Embryonic facial prominence (tissue), 1 donor: ENCODE results near the gene MFSD2B.
"Not testable (repeated sequence)": the region's sequence is repeated elsewhere in the genome, so short reads cannot be mapped to it uniquely, and the experiment has no call there.

Experiments used
- DNase-seq: peaks from one replicate; pipeline ENCODE4 v3.0.0-alpha.2; 2016; ENCODE audit errors: extremely low spot score

MFSD2B gene, protein sequence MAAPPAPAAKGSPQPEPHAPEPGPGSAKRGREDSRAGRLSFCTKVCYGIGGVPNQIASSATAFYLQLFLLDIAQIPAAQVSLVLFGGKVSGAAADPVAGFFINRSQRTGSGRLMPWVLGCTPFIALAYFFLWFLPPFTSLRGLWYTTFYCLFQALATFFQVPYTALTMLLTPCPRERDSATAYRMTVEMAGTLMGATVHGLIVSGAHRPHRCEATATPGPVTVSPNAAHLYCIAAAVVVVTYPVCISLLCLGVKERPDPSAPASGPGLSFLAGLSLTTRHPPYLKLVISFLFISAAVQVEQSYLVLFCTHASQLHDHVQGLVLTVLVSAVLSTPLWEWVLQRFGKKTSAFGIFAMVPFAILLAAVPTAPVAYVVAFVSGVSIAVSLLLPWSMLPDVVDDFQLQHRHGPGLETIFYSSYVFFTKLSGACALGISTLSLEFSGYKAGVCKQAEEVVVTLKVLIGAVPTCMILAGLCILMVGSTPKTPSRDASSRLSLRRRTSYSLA

DNA sequence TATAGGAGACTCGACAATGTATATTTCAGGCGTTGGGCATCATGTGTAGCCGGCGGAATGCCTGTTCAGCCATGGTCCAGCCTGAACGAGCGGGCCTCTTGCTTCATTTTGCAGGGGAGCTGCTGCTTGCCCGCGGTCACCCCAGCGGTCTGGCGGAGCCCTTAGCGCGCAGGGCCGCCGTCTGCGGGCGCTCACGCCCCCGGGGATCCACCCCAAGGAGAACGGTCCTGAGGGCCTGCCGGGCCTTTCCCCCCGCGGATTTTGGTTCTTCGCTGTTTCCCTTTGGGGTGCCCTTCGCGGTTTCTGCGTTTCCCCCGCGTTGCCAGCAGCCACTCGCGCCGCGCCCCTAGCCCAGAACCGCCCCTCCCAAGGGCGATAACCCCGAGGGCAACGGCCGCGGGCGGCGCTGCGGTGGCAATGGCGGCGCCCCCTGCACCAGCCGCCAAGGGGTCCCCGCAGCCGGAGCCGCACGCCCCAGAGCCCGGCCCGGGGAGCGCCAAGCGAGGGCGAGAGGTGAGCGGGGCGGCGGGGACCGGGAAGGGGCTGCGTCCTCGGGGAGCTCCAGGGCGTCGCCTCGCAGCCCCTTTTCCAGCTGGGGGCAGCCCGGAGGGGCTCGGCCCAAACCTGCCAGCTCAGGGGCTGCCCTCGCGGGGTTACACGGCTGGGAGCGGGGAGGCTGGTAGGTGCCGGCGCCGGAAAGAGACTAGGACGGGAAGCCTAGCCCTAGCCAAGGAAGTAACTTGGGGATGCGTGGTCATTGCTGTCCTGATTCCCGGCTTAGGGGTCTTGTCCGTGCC lies at the start of gene MFSD2B:
TSS of gene MFSD2B (plus strand) at position 406 of the 797 bp plus-strand sequence. CDS start at position 418, 12 bp downstream.
- no peak for DNase-seq

DNA sequence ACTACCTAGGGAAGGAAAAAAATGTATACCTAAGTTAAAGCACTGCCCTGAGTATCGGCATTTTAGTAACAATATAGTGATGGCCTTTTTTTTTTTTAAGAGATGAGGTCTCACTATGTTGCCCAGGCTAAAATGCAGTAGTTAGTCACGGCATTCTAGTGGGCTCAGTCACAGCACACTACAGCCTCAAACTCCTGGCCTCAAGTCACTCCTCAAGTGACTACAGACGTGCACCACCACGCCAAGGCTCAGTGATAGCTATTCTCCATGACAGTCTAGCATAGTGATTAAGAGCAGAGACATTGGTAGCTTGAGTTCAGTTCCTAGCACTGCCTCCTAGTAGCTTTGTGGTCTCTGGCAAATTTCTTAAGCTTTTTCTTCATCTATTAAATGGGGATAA lies 42.0 kb upstream of the MFSD2B start:
- no peak for DNase-seq

DNA sequence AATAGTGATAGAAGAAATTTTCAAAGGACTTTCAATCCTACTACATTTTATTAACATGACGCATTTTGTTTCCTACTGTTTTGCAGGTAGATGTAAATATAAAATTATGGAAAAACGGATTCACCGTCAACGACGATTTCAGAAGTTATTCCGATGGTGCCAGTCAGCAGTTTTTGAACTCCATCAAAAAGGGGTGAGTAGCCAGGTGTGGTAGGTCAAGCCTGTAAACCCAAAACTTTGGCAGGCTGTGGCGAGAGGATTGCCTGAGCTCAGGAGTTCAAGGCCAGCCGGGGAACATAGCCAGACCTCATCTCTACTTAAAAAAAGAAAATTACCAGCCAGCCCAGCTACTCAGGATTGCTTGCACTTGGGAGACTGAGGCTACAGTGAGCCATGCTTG lies 33.0 kb upstream of the MFSD2B start:
- no peak for DNase-seq

DNA sequence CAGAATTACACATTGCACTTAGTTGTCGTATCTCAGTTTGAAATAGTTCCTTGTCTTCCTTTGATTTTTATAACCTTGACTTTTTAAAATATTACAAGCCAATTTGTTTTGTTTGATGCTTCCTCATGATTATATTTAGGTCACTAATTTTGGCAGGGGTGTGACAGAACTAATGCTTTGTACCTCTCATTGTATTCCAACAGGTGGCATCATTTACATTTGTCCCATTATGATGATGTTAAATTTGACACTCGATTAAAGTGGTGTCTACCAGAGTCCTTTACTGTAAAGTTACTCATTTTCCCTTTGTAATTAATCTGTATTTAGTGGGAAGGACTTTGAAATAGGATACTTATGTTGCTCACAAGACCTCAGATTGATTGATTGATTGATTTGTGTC lies 21.5 kb upstream of the MFSD2B start:
- no peak for DNase-seq

DNA sequence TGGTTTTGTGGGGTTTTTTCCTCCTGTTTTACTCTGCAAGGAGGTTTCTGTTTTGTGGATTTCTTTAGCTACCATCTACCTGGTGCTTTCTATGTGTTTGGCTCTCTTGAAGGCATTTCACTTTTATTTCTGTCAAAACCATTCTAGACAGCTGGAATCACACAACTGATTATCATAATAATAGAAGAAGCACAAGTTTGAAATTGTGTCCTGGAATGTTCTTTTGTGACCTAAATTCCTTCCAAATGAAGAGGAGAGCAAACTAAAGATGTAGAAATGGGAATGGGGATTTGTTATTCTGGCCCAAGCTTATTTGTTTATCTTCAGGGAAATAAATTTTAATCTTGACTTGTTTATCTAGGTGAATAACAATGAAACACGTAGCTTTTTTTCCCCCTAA lies 17.0 kb upstream of the MFSD2B start:
- no peak for DNase-seq

DNA sequence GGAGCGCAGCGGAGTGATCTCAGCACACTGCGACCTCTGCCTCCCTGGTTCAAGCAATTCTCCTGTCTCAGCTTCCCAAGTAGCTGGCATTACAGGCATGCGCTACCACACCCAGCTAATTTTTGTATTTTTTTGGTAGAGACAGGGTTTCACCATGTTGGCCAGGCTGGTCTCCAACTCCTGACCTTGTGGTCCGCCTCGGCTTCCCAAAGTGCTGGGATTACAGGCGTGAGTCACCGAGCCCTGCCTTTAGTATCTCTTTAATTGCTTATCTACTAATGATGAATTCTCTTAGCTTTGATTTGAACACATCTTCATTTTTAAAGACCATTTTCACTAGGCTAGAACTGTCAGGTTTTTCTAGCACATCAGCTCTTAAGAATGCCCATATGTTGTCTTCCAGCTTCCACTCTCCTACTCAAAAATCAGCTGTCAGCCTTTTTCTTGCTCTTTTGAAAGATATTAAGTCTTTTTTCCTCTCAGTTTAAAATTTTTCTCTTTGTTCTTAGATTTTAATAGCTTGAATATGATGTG lies 16.1 kb upstream of the MFSD2B start:
- no peak for DNase-seq

DNA sequence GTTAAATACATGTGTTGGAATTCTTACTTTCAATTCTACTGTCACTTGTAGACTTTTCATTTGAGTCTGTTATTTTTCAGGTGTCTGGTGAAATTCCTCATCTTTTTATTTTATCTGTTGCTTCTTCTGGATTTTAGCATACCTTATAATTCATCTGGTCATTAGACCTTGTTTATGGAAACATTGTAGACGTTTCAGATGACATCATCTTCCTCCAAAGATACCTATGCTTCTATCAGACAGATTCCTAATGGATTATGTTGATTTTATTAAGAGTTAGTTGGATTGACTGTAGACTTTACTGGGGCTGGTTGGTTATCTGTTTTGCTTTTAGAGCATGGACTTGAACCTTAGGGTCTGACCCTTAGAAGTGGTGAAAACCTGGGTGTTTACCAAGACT lies 15.3 kb upstream of the MFSD2B start:
- no peak for DNase-seq

DNA sequence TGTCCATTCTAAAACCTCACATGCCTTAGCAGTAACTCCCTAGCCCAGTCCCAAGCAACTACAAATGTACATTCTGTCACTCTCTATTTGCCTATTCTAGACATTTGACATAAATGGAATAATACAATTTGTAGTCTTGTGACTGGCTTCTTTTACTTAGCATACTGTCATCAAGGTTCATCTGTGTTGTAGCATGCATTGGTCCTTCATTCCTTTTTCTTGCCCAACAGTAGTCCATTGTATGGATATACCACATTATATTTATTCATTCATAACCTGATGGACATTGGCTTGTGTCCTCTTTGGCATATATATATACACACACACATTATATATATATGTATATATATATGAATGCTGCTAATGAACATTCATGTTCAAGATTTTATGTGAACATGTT lies 2.2 kb upstream of the MFSD2B start:
- DNase-seq: no peak

DNA sequence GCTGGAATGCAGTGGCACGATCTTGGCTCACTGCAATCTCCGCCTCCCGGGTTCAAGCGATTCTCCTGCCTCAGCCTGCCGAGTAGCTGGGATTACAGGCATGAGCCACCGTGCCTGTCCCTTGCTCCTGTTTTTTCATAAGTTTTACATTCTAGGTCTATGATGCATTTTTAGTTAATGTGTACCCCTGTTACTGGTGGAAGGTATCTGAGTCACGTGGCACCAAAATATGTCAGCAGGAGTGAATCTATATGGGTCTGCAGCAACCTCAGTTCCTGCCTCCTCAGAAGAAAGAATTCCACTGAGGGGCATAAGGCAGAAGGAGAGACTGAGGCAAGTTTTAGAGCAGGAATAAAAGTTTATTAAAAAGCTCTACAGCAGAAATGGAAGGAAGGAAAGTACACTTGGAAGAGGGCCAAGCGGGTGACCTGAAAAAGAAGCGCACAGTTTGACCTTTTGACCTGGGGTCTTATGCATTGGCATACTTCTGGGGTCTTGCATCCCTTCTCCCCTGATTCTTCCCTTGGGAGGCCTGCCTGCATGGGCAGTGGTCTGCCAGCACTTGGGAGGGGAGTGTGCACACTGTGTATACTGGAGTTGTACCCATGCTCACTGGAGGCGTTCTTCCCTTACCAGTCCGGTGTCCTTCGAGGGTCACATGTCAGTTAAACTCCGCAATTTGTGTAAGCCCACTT lies 1.1 kb upstream of the MFSD2B start:
- no peak for DNase-seq

DNA sequence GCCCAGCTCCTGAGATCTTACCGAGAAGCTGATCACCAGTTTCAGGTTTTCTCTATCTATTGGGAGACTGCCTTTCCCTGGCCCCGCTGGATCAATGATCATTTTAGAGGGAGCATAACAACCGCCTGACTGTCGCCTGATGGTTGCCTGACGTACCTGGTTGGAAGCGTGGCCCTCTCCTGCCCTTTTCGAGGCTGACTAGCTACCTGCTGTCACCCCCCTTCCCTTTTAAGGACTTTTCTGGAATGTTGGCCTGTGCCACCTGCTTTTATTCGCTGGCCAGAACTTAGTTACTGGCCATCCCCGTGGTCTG lies 562 bp upstream of the MFSD2B start:
- no peak for DNase-seq

DNA sequence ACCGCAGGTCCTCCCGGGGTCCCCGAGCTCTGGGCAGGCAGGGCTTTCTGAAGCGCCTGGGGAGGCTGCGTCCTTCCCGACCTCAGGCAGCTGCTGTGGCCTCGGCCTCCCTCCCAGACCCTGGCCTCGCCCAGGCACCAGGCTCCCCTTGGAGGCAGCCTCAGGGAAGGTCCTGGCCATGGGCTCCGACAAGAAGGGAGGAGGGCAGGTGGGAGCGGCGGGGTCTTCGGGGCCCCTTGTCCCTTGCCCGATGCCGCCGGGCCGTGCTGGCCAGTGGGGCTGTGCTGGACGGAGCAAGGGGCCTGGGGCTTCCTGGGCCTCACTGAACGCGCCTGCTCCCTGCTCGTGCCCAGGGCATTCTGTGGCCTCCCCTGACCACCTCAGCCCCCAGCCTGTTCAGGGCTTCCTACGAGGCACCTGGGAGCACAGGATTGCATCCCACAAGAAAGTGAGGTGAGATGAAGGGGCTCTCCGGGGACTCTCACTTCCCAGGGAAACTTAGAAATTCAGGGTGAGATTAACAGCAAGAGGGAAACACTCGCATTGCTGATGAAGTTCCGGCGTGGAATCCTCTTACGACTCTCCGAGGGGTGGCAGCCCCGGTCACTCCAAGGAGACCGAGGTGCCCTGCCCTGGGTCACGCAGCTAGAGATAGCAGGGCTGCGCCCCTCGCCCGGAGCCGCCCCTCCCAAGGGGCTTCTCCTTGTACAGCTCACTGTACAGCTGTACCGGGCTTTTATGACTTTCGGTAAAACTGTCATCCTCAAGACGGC lies 778 bp downstream of the MFSD2B start:
- DNase-seq: no peak

DNA sequence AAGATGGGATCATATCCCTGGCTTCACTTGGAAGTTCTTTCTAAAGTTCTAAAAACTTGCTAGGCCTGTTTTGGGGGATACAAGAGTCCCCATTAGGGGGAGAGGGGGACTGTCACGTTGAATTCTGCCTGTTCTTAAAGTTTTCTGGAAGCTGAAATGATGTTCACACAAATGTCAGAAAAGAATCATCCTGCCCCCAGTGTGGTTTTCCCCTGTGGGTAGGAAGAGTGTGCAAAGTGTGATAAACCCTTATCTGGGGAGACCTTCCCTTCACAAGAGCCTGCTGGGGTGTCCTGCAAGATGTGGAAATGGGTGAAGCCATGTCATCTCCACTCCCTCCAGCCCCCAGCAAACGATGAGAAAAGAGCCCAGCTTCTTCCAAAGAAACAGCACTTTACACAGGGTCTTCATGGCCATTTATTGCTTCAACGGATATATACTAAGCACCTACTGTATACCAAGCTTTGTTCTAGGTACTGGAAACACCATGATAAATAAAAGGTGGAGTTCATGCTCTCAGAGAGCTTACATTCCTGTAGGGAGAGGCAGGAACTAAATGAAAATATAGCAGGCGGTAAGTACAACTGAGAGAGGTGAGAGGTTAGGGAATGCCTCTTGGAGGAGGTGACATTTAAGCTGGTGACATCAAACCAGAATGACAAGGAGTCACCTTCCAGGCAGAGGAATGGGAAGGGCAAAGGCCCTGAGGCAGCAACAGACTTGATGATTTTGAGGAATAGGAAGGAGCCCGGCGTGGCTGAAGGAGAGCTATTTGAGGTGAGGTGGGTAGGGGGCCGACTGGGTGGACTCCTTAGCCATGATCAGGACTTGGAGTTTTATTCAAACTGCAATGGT lies 1.6 kb downstream of the MFSD2B start:
- no peak for DNase-seq

DNA sequence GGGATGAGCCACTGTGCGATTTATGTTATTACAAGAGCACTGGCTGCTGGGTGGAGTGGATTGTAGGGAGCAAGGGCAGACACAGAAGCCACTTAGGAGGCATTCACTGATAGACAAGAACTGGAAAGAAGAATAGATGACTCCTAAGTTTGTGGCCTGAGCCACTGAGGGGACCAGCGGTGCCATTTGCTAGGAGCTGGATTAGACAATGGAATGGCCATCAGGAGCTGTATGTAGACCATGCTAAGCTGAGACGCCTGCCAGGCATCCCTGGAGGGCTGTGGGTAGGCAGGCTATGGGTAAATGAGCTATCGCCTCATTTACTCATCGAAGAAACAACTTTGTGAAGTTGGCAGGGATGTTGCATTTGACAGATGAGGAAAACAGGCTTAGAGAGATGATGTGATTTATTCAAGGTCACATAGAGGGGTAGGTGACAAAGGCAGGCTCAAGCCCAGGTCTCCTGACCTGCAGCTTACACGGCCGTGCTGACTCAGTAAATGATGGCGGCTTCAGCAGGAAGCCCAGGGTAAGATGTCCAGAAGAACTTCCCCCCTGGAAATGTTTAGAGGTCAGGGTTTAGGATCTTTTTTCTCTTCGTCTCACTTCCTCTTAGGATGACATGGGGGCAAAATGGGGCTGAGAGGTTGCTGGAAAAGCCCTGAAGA lies 2.8 kb downstream of the MFSD2B start:
- DNase-seq: no peak

DNA sequence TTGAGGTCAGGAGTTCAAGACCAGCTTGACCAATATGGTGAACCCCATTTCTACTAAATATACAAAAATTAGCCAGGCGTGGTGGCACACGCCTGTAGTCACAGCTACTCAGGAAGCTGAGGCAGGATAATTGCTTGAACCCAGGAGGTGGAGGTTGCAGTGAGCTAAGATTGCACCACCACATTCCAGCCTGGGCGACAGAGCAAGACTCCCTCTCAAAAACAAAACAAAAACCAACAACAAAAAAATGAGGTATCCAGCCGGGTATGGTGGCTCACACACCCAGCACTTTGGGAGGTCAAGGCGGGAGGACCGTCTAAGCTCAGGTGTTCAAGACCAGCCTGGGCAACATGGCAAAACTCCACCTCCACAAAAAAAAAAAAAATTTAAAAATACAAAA lies 5.0 kb downstream of the MFSD2B start:
- not testable (repeated sequence) for DNase-seq

DNA sequence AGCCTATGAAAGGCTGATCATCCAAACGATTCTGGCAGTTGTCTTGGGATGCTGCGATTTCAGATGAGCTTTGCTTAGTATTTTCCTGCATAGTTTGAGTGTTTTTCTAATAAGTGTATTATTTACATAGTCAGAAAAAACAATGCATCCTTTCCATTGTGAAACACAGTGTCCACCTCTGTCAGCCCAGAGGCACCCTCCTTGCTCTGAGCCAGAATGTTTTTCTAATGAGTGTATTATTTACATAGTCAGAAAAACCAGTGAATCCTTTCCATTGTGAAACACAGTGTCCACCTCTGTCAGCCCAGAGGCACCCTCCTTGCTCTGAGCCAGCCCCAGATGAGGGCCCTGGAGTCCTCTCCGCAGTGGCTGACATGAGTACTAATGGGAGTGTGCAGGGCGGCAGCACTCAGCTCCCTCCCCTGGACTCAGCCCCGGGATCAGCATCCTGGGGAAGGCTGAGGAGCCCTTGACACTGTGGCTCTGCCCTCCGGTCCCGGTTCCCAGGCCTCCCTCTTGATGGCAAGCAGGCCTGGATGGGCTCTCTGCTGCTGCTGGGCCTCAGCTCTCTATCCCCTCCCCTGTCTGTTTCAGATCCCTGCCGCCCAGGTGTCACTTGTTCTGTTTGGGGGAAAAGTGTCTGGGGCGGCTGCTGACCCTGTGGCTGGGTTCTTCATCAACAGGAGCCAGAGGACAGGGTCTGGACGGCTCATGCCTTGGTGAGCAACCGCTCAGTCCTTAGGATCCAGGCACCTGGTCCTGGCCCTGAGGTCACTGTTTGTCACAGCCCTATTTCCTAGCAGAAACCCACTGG lies 5.9 kb downstream of the MFSD2B start:
- no peak for DNase-seq

DNA sequence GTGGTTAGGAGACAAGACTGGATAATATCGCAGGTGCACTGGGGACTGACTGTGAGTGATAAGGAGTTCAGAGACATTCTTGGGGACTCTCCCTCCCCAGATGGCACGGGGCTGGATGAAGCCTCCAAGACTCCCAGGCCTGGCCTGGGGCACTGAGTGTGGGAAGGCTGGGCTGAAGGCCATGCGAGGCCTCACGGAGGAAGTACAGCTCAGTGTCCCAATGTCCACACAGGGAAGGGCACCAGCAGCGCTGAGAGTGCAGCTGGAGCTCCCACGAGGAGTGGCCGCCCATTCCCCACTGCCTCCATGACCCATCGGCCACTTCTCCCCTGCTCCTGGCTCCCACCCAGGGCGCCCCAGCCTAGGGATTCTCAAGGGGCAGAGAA lies 6.5 kb downstream of the MFSD2B start:
- DNase-seq: no peak

DNA sequence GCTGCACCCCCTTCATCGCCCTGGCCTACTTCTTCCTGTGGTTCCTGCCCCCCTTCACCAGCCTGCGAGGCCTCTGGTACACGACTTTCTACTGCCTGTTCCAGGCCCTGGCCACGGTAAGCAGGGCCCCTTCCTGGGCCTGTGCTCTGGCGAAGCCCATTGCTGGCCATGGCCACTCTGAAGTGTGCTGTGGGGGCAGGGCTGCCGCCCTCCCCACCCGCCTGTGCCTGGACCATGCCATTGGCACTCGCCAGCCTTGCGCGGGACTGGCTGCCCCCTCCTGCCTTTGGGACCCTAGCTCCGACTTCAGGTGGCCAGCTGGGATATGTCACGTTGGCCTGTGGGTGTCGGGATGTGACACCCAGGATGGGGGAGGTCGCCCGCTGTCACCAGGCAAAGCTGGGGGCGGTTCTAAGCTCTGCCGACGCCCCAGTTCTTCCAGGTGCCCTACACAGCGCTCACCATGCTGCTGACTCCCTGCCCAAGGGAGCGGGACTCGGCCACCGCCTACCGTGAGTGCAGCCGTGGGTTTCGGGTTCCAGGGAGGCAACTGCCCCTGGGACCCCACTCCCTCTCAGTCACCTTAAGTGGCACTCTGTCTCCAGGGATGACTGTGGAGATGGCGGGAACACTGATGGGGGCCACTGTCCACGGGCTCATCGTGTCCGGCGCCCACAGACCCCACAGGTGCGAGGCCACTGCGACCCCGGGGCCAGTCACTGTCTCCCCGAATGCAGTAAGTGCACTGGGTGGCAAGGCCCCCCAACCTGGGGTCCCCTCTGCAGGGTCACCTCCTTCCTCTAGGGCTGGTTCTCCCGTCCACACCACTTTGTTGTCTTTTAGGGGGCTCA lies 7.2 kb downstream of the MFSD2B start:
- no peak for DNase-seq

DNA sequence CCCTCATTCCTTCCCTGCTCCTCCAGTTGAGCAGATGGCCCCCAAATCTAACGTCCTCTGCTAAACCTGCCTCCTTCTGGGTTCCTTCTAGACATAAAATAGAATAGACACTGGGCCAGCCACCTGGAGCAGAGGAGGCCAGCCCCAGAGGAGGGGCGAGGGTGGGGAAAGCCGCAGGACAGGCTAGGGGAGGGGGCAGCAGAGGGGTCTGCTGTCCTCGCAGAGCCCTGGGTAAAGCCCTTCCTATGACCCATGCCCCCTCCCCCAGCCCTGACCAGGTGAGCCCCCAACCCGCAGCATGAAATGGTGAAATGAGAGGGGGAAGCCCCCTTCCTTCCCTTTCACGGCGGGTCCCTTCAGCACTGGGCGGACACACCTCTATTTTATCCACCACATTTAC lies 7.8 kb downstream of the MFSD2B start:
- no peak for DNase-seq
